Stimulated activated CD4-positive, alpha-beta T cell treated with anti-CD3 and anti-CD28 coated beads, Interleukin-2, amount 100 ng/mL, for 48 hours (primary cell): ENCODE measurements around the gene AATK.

Experiments used
- DNase-seq, 2 donors: peaks; one replicate each; pipeline ENCODE4 v3.0.0-alpha.2; 2020

The AATK gene

DNA sequence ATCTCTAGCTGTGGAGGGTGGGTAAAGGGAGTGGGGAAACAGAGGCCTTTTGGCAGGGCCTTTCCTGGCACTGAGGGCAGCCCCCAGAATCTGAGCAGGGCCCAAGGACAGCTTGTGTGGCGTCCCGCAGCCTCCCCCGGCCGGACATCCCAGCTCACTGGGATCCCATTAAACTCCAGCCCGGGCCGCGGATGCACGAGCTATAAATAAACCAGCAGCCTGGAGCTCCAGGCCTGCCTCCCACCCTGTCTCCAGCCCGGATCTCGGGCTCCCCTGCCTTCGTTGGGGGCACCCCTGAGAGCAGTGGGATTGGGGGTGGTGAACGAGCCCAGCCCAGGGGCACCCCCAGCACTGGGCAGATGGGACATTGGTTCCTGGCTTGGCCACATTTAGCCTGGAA, 13.8 kb upstream of the AATK start:
- no peak for DNase-seq

- DNase-seq = no peak
Observed at GRCh38 chr17:81179220-81179619, 13.2 kb upstream of the AATK start.

- no peak for DNase-seq
Observed at GRCh38 chr17:81178136-81179091, 12.4 kb upstream of the AATK start.

GRCh38 chr17:81176666-81177065, 10.6 kb upstream of the AATK start:
- no peak for DNase-seq

- DNase-seq = no peak
Observed at GRCh38 chr17:81173762-81174155, 7.7 kb upstream of the AATK start.

DNA sequence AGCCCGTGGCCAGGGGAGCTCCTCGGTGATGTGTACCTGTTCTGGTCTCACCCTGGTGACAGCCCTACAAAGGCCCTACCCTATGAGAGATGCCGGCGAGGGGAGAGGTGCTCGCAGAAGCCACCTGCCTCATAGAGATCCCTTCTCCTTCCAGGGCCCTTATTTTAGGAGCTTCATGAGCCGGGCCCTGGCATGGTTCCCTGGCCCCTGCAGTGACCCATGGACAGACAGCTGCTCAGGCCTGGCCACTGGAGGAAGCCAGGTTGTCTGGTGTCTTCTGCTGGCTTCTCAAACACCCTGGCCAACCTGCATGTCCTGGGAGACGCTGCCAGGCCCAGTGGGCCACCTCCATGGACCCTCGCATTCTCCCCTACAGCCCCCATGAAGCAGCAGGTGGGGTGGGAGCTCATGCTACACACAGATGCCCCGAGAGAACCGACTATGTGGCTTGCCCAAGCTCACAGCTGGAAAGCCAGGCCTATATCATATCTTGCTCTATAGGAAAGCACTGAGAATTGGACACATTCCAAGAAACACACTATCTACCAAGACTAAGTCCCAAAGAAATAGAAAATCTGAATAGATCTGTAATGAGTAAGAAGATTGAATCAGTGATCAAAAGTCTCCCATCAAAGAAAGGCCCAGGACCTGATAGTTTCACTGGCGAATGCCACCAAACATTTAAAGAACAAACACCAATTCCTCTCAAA, 7.2 kb upstream of the AATK start:
- DNase-seq = no peak

DNA sequence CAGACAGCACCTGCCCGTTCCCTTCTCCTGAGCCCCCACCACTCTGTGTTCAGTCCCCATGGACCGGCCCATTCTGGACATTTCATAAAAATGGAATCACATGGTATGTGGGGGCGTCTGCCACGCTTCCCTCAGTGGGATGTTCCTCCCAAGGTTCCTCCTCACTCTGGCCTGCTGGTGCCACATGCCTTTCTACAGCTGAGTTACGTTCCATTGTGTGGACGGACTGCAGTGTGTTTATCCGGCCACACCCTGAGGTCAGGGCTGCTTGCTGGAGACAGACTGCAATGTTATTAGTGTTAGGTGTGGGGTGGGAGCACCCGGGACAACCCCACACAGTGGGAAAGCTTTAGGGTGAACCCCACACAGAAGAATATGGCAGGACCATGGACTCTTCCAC, 5.9 kb upstream of the AATK start:
- DNase-seq = no peak

DNA sequence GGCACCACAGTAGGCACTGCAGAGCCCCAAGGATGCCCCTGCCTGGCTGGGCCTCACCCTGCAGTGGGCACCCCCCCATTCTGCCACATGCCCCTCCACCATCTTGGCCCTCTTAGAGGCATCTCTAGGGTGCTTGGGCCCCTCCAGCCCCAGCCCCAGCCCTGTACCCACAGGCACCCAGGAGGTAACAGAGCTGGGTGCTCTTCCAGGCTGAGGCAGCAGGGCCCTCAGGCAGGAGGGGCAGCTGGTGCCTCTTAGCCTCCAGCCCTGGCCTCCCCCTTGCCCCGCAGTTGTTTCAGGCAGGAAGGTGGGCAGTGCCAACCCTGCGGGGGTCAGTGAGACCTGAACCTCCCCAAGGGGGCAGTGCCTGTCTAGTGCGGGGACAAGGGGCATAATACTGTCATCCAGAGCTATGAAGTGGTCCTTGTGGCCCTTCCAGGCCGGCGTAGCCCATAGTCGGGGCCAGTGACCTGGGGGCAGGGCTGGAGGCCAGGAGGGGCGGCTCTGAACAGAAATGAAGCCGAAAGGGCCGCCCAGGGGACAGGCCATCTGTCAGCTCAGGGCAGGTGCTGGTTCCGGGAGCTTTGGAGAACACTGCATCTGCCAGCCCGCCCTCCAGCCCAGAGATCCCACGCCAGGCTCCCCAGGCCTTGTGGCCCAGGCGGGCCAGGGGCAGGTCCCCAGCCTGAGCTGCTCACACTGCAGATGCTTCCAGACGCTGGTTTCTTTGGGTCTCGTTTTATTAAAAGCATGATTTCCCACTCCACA, 4.9 kb upstream of the AATK start:
- no peak for DNase-seq

- no peak for DNase-seq
Observed at GRCh38 chr17:81169870-81170309, 3.9 kb upstream of the AATK start.

DNA sequence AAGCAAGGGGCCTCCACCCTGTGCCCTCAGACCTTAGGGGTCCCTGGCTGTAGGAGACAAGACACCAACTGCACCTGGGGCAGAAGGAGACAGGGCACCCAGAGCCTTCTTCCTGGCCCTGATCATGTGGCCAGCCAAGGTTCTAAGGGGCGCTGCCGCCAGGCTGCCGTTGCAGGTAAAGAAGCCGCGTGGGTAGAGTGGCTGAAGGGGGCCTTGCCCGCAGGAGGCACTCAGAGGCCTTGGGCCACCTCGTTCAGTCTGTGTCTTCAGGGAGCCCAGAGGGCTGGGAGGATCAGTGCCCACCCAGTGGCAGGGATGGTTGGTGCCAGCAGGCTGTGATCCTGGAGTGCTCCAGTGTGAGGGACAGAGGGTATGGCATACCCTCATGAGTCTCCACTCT, 1.6 kb upstream of the AATK start:
- DNase-seq = no peak

- no peak for DNase-seq
Observed at GRCh38 chr17:81167194-81167524, 1.1 kb upstream of the AATK start.

DNA sequence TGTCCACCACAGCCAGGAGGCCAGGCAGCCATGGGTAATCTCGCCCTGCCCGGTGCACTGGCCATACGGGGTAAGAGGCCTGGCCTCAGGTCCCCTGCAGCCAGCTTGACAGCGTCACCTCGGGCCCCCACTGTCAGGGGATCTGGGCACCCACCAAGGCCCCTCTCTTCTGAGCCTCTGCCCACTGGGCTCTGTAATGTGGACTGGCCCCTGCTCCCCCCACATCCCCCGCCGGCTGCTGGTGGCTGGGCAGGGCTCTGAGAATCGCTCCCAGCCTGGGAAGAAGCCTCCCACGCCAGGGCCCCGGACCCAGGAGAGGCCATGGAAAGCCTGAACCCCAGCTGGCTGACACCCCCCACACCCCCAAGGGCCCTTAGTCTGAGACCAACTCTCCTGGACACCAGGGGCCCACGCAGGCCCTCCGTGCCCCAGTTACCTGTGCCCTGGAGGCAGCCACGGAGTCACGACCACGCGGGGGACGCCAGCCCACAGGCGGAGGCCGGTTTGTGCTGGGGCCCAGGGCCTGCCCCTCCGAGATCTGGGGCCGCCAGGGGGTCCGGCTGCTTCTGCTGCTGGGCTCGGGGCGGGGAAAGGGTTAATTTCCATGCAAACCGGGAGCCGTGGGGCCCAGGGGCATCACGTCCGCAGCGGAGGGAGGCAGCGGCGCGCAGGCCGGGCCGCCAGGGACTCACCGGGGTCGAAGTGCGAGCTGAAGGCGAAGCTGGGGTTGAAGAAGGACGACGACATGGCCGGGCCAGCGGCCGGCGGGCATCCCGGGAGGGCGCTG, 582 bp downstream of the AATK start, which contains the start of gene PVALEF:
Gene PVALEF, plus strand, starts transcription at position 262 of the 787 bp plus-strand sequence. CDS start 15,720 bp downstream, outside the sequence.
- DNase-seq = no peak

GRCh38 chr17:81164371-81165245, 1.4 kb downstream of the AATK start:
- DNase-seq = no peak

DNA sequence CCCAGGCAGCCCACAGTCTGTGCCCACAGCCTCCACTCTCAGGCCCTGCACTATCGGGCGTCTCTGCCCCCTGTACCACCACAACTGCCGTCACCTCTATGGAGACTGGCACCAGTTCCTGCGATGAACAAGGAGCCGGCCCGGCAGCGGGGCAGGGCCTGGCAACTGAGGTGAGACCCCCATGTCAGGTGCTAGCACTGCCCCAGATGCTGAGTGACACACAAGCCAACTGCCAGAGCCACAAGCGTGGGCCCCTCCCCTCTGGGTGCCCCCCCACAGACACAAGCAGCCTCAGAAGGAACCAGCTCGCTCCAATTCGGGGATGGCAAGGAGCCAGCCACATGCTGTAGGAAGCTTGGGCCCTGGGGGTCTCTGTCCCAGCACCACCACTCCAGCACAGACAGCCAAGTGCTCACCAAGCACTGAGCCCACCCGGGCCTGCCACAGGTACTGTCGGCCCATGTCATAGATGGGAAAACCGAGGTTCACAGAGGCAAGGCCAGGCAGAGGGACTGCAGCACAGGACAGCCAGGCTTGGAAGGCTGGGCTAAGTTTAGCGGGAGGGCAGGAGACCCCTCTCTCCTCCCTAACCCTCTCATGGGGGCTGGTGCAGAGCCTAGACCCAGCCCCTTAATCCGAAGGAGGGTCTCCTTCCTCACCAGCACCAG, 2.2 kb downstream of the AATK start:
- DNase-seq = no peak

- DNase-seq = no peak
Observed at GRCh38 chr17:81163051-81163695, 2.8 kb downstream of the AATK start.

GRCh38 chr17:81162491-81162890, 3.5 kb downstream of the AATK start:
- DNase-seq = no peak

GRCh38 chr17:81161972-81162371, 4.0 kb downstream of the AATK start:
- no peak for DNase-seq

GRCh38 chr17:81161536-81161935, 4.5 kb downstream of the AATK start:
- DNase-seq = no peak

DNA sequence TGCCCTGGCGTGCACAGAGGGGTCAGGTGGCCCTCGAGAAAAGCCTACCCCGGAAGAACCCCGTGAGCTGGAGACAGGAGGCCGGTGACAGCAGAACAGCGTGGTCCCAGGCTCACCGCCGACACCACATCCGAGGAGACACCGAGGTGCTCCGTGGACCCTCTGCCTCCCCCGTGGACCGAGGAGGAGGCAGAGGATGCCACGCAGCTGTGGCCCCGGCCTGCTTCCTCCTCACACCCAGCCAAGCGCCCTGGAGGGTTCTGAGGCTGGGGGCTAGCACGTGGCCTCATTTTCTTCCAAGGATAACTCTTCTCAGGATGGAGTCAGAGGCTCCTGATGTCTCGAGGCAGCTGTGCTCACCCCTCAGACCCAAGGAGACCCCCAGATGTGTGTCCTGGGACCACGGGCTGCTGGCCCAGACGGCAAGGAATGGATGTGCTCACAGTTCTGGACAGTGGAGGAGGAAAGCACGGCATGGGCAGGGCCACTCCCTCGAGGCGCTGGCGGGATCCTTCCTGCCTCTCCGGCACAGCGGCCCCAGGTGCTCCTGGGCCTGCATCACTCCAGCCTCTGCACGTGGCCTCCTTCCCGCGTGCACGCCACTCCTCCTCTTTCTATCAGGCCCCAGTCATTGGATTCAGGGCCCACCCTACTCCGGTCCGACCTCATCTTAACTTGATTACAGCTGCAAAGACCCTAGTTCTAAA, 5.1 kb downstream of the AATK start:
- DNase-seq = no peak

- DNase-seq = no peak
Observed at GRCh38 chr17:81160306-81160705, 5.7 kb downstream of the AATK start.
